Measurements from ENCODE around the gene BPIFB3. TPM values are rescaled to one million over a fixed set of nuclear protein-coding genes. Genes with fewer than 3 reads are reported as not detected.

BPIFB3 gene
- total and polyA plus RNA-seq, 2 of the 13 experiments (the other 11 are each of a cell fraction or from before 2014, with no cell fraction given): 0.09 TPM; not detected in 1

DNA sequence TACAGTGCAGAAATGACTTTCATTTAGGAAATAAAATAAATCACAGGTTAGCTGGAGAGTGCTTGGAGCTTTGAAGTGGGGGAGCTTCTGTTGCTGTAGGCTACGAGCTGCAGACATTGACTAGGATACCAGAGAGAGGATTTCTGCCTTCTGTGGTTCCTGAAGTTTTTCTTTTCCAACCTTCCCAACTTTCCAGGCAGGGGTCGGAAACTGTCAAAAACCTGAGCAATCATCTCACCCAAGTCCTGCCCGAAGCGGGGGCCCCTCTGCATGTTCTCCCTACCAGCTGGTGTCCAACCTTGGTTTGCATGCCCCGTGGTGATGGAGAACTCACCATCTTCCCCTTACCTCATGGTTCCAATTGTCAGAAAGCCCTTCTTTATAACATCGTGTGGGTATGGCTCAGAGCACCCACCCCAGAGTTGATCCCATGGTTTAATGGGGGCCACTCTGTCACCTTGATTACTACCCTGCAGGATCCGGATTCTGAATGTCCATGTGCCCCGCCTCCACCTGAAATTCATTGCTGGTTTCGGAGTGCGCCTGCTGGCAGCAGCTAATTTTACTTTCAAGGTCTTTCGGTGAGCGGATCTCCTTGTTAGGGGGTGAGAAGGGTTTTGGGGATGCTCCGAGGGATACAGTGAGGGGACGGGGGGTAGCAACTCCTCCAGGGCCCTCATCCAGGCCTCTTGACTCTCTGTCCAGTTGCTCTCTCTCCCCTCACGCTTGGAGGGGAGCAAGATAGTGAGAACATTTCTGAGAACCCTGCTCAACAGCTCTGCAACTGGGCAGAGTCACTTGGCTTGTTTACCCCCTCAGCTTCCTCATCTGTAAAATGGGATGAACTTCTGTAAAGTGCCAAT is 41.1 kb upstream of the BPIFB3 start (continued):
- TF ChIP-seq KDM2A (CRISPR knock-in tag; IDR thresholded peaks at IDR 0.05; ENCODE audit: borderline replicate concordance, low read depth): 0 out of 2 replicates have a peak, but pooled peaks have one; percentile 29
- peak; percentile 4; the same call in 1 of the 2 replicates for TF ChIP-seq ZNF263 (CRISPR knock-in tag; IDR thresholded peaks at IDR 0.05)
- TF ChIP-seq, protein P1, sequence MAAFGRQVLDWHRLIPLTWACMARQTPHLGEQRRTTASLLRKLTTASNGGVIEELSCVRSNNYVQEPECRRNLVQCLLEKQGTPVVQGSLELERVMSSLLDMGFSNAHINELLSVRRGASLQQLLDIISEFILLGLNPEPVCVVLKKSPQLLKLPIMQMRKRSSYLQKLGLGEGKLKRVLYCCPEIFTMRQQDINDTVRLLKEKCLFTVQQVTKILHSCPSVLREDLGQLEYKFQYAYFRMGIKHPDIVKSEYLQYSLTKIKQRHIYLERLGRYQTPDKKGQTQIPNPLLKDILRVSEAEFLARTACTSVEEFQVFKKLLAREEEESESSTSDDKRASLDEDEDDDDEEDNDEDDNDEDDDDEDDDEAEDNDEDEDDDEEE (CRISPR knock-in tag; IDR thresholded peaks at IDR 0.05): no peak
- TF ChIP-seq, protein P2, sequence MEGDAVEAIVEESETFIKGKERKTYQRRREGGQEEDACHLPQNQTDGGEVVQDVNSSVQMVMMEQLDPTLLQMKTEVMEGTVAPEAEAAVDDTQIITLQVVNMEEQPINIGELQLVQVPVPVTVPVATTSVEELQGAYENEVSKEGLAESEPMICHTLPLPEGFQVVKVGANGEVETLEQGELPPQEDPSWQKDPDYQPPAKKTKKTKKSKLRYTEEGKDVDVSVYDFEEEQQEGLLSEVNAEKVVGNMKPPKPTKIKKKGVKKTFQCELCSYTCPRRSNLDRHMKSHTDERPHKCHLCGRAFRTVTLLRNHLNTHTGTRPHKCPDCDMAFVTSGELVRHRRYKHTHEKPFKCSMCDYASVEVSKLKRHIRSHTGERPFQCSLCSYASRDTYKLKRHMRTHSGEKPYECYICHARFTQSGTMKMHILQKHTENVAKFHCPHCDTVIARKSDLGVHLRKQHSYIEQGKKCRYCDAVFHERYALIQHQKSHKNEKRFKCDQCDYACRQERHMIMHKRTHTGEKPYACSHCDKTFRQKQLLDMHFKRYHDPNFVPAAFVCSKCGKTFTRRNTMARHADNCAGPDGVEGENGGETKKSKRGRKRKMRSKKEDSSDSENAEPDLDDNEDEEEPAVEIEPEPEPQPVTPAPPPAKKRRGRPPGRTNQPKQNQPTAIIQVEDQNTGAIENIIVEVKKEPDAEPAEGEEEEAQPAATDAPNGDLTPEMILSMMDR (CRISPR knock-in tag; IDR thresholded peaks at IDR 0.05): no peak
- TF ChIP-seq ZNF629 (CRISPR knock-in tag; conservative IDR thresholded peaks at IDR 0.05): peak; percentile 89
- no peak for TF ChIP-seq ZNF180 (CRISPR knock-in tag; IDR thresholded peaks at IDR 0.05; ENCODE audit: borderline replicate concordance, low read depth)
- TF ChIP-seq, protein P3, sequence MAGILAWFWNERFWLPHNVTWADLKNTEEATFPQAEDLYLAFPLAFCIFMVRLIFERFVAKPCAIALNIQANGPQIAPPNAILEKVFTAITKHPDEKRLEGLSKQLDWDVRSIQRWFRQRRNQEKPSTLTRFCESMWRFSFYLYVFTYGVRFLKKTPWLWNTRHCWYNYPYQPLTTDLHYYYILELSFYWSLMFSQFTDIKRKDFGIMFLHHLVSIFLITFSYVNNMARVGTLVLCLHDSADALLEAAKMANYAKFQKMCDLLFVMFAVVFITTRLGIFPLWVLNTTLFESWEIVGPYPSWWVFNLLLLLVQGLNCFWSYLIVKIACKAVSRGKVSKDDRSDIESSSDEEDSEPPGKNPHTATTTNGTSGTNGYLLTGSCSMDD (CRISPR knock-in tag; IDR thresholded peaks at IDR 0.05): no peak
- TF ChIP-seq HOXA5 (CRISPR knock-in tag; IDR thresholded peaks at IDR 0.05): no peak
- TF ChIP-seq ATF4 (CRISPR knock-in tag; IDR thresholded peaks at IDR 0.05): no peak
- TF ChIP-seq ZNF749 (CRISPR knock-in tag; IDR thresholded peaks at IDR 0.05; ENCODE audit: borderline replicate concordance): 0 out of 2 replicates have a peak, but pooled peaks have one; percentile 67
- peak; percentile 62 for TF ChIP-seq POLR2G (IDR thresholded peaks at IDR 0.05; ENCODE audit: low read depth, low read length)
- no peak for TF ChIP-seq ZNF547 (CRISPR knock-in tag; IDR thresholded peaks at IDR 0.05)
- TF ChIP-seq SIN3B (IDR thresholded peaks at IDR 0.05; ENCODE audit: low read length): no peak
- TF ChIP-seq STAG1 (CRISPR knock-in tag; IDR thresholded peaks at IDR 0.05): no peak
- TF ChIP-seq CREB3 (CRISPR knock-in tag; IDR thresholded peaks at IDR 0.05): no peak
- TF ChIP-seq MTF1 (CRISPR knock-in tag; IDR thresholded peaks at IDR 0.05): no peak
- TF ChIP-seq AHR (CRISPR knock-in tag; IDR thresholded peaks at IDR 0.05): no peak
